PC-9 (cell line): ENCODE measurements around the gene SHC1. TPM values are rescaled to one million over a fixed set of nuclear protein-coding genes. Genes with fewer than 3 reads are reported as not detected.

ENCODE experiments used
- BruUV-seq: library from RNA; stranded (reverse); fragments of 400-500 nt; replicated peaks from 2 replicates; lab custom pipeline; 2021; lab: Mats Ljungman, UMichigan
- CTCF ChIA-PET: fragments of 300-600 bp; sonication (Branson Sonifier 250); formaldehyde crosslinking; loops from one replicate; lab custom pipeline; 2022; ENCODE audit warnings: antibody characterized with exemption; lab: Charles Lee
- POLR2A ChIA-PET: fragments of 300-600 bp; sonication (Branson Sonifier 250); formaldehyde crosslinking; loops from one replicate; lab custom pipeline; 2022; ENCODE audit warnings: antibody characterized with exemption; ENCODE audit not compliant: unreplicated experiment; lab: Charles Lee
- DNase-seq, 2 experiments: peaks; one replicate each; pipeline versions ENCODE4 v3.0.0 to v3.0.0-alpha.2; 2015 to 2022; ENCODE audit warnings: mixed read lengths in 1 of 2
- H2AFZ ChIP-seq: fragments of 200-600 bp; sonication (generic); 2 replicates; pipeline ENCODE4 v1.8.1; 2017; ENCODE audit warnings: antibody characterized with exemption
- H3F3A ChIP-seq: fragments of 200-600 bp; sonication (generic); 2 replicates; pipeline ENCODE4 v1.8.1; 2017; ENCODE audit warnings: antibody characterized with exemption, mild to moderate bottlenecking, low read depth; ENCODE audit not compliant: insufficient read depth
- H3K27ac ChIP-seq: fragments of 200-600 bp; sonication (generic); 2 replicates; pipeline ENCODE4 v1.6.1; 2016; ENCODE audit warnings: mixed run types
- H3K27me3 ChIP-seq: fragments of 200-600 bp; sonication (generic); 2 replicates; pipeline ENCODE4 v1.6.1; 2016; ENCODE audit warnings: low read depth, mixed run types; ENCODE audit not compliant: insufficient read depth
- H3K36me3 ChIP-seq: fragments of 200-600 bp; sonication (generic); 2 replicates; pipeline ENCODE4 v1.6.1; 2016; ENCODE audit warnings: low read depth, mixed run types
- H3K4me1 ChIP-seq: fragments of 200-600 bp; sonication (generic); replicated peaks from 2 replicates; pipeline ENCODE4 v1.6.1; 2016; ENCODE audit warnings: mixed run types; ENCODE audit not compliant: insufficient read depth
- H3K4me2 ChIP-seq: fragments of 200-600 bp; sonication (generic); 2 replicates; pipeline ENCODE4 v1.6.1; 2017; ENCODE audit warnings: mixed run types
- H3K4me3 ChIP-seq: fragments of 200-600 bp; sonication (generic); 2 replicates; pipeline ENCODE4 v1.6.1; 2016; ENCODE audit warnings: mixed run types
- H3K79me2 ChIP-seq: fragments of 200-600 bp; sonication (generic); 2 replicates; pipeline ENCODE4 v1.6.1; 2017; ENCODE audit warnings: low read depth, mixed run types
- H3K9me2 ChIP-seq: fragments of 200-600 bp; sonication (generic); 2 replicates; pipeline ENCODE4 v1.8.1; 2017; ENCODE audit warnings: mild to moderate bottlenecking; ENCODE audit not compliant: insufficient read depth
- H3K9me3 ChIP-seq: fragments of 200-600 bp; sonication (generic); 2 replicates; pipeline ENCODE4 v1.8.1; 2016; ENCODE audit warnings: low read depth; ENCODE audit not compliant: insufficient read depth
- H4K20me1 ChIP-seq: fragments of 200-600 bp; sonication (generic); 2 replicates; pipeline ENCODE4 v1.8.1; 2017; ENCODE audit not compliant: insufficient read depth
- EZH2 ChIP-seq: fragments of 200-600 bp; sonication (generic); IDR thresholded peaks from 2 replicates; pipeline ENCODE4 v1.8.0; 2017; ENCODE audit warnings: antibody characterized with exemption, low read depth
- intact Hi-C: fragments of 100-400 bp; cut with micrococcal nuclease; formaldehyde crosslinking; loops from one replicate; pipeline ENCODE4 v1.10.0; 2022; ENCODE audit not compliant: unreplicated experiment
- total RNA-seq: library from RNA; stranded (reverse); gene quantifications from 2 replicates; pipeline ENCODE4 v1.2.3, GENCODE V29; 2021
- TF ChIP-seq, protein P1 (sequence below): fragments of 200-600 bp; sonication (generic); conservative IDR thresholded peaks from 2 replicates; pipeline ENCODE4 v1.6.1; 2017; ENCODE audit warnings: mixed run types, antibody characterized with exemption, mild to moderate bottlenecking, moderate library complexity

SHC1 gene
- total RNA-seq, 1 experiment from 2014 or later: 210 TPM

DNA sequence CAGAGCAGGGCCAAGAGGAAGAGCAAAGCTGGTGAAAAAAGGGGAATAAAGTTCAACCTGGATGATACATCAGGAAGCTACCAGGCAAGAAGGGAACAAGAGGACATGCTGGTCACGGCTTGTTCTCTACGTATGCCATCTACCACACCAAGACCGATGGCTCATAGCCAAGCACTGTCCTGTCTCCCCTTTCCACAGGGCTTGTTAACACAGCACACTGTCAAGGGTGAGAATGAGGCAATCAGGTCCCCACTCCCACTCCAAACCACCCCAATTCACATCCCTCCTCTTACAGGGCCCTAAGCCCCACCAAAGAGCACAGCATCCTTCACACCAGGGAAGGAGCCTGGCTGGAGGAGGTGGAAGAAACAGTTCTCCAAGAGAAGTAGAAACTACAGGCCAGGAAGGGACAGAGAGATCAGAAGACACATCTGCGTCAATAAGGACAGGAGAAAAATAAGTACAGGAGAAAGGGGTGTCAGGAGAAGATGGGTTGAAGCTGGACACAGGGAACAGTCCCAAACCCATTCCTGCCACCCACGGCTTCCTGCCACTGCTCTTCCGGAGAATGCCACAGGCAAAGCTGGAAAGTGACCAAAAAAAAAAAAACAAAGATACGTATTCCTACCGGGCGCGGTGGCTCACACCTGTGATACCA, 923 bp upstream of the SHC1 start:
- Histone ChIP-seq H3K27me3 (no peaks in the 10 kb centered on the region), H3K27ac (peak overlapping the region; percentile 97), H3K79me2 (peaks cover 57% of the 10 kb centered on the region), H3K4me1 (peaks cover 49% of the 10 kb centered on the region), H2AFZ (no peak overlapping the region), H3K9me3 (no peaks in the 10 kb centered on the region), H3F3A (peaks cover 58% of the 10 kb centered on the region), H4K20me1 (peaks cover 1% of the 10 kb centered on the region; the same call in 1 of the 2 replicates), H3K9me2 (no peaks in the 10 kb centered on the region), H3K36me3 (peaks cover 19% of the 10 kb centered on the region; the same call in 1 of the 2 replicates), H3K4me3 (peak overlapping the region; percentile 87), H3K4me2 (peak overlapping the region; percentile 93)
- CTCF ChIA-PET: interaction anchor here (0.6 to 2.0 kb wide), 5 partner anchors 23 to 114 kb away, joined by 3 to 17 read pairs (median 4); no protein-coding TSS in a partner anchor
- BruUV-seq: no TSS peak
- TF ChIP-seq EZH2: no peak
- TF ChIP-seq, protein P1, sequence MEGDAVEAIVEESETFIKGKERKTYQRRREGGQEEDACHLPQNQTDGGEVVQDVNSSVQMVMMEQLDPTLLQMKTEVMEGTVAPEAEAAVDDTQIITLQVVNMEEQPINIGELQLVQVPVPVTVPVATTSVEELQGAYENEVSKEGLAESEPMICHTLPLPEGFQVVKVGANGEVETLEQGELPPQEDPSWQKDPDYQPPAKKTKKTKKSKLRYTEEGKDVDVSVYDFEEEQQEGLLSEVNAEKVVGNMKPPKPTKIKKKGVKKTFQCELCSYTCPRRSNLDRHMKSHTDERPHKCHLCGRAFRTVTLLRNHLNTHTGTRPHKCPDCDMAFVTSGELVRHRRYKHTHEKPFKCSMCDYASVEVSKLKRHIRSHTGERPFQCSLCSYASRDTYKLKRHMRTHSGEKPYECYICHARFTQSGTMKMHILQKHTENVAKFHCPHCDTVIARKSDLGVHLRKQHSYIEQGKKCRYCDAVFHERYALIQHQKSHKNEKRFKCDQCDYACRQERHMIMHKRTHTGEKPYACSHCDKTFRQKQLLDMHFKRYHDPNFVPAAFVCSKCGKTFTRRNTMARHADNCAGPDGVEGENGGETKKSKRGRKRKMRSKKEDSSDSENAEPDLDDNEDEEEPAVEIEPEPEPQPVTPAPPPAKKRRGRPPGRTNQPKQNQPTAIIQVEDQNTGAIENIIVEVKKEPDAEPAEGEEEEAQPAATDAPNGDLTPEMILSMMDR: no peak
- peak in 1 of 2 experiments; percentile 45 for DNase-seq
- POLR2A ChIA-PET: interaction anchor here (0.6 to 1.7 kb wide), 6 partner anchors 8 to 1404 kb away, joined by 3 to 11 read pairs (median 4); partner anchors contain the start of gene ADAM15
- intact Hi-C loops: loop anchor here (2.0 to 5.0 kb wide), 3 partner anchors 45 to 351 kb away; partner anchors contain the start of genes RUSC1 and SLC50A1

- no peaks in the 10 kb centered on the region for H3K27me3 ChIP-seq
- H3K36me3 ChIP-seq: peaks cover 28% of the 10 kb centered on the region; the same call in 1 of the 2 replicates
- no peak for DNase-seq
- no peaks in the 10 kb centered on the region for H3K9me2 ChIP-seq
- H3K79me2 ChIP-seq: peaks cover 42% of the 10 kb centered on the region
- H3K4me1 ChIP-seq: peaks cover 44% of the 10 kb centered on the region
- TSS peak; percentile 0 for BruUV-seq
- H3F3A ChIP-seq: peaks cover 56% of the 10 kb centered on the region
- CTCF ChIA-PET: interaction anchor here (0.6 to 2.0 kb wide), 9 partner anchors 9 to 415 kb away, joined by 3 to 17 read pairs (median 4); partner anchors contain the start of genes ADAM15 and PYGO2
- intact Hi-C loops: loop anchor here (2.0 to 5.0 kb wide), 3 partner anchors 47 to 352 kb away; partner anchors contain the start of genes RUSC1 and SLC50A1
- peak overlapping the region; percentile 97; the same call in 1 of the 2 replicates for H3K27ac ChIP-seq
- H4K20me1 ChIP-seq: no peaks in the 10 kb centered on the region
- TF ChIP-seq, protein P1: no peak
- TF ChIP-seq EZH2: no peak
- POLR2A ChIA-PET: interaction anchor here (0.5 to 1.7 kb wide), 12 partner anchors 9 to 633 kb away, joined by 3 to 18 read pairs (median 5); partner anchors contain the start of genes ADAM15, PYGO2 and ZBTB7B
- peak overlapping the region; percentile 93 for H3K4me2 ChIP-seq
- no peak overlapping the region for H2AFZ ChIP-seq
- no peaks in the 10 kb centered on the region for H3K9me3 ChIP-seq
- H3K4me3 ChIP-seq: peak overlapping the region; percentile 87
Measured at GRCh38 chr1:154969860-154970452, 591 bp downstream of the SHC1 start.

GRCh38 chr1:154969246-154969645, 1.3 kb downstream of the SHC1 start:
- peaks cover 33% of the 10 kb centered on the region; the same call in 1 of the 2 replicates for H3K36me3 ChIP-seq
- peak overlapping the region; percentile 87; the same call in 1 of the 2 replicates for H3K4me3 ChIP-seq
- H3K9me3 ChIP-seq: no peaks in the 10 kb centered on the region
- peak overlapping the region; percentile 93 for H3K4me2 ChIP-seq
- no peak overlapping the region for H3K27ac ChIP-seq
- no peaks in the 10 kb centered on the region for H3K27me3 ChIP-seq
- CTCF ChIA-PET: interaction anchor here (0.5 kb wide), 1 partner anchor 616 kb away, joined by 4 read pairs; no protein-coding TSS in a partner anchor
- H3K4me1 ChIP-seq: peaks cover 44% of the 10 kb centered on the region
- H3K79me2 ChIP-seq: peaks cover 41% of the 10 kb centered on the region
- TF ChIP-seq EZH2: no peak
- TF ChIP-seq, protein P1: no peak
- no peak for DNase-seq
- BruUV-seq: no TSS peak
- no peaks in the 10 kb centered on the region for H3K9me2 ChIP-seq
- H3F3A ChIP-seq: peaks cover 62% of the 10 kb centered on the region
- POLR2A ChIA-PET: interaction anchor here (0.7 kb wide), 1 partner anchor 26 kb away, joined by 8 read pairs; no protein-coding TSS in a partner anchor
- intact Hi-C loops: no loop called here
- no peaks in the 10 kb centered on the region for H4K20me1 ChIP-seq
- no peak overlapping the region for H2AFZ ChIP-seq
